ENCODE data around the gene HMBS. TPM values are rescaled to one million over a fixed set of nuclear protein-coding genes. Genes with fewer than 3 reads are reported as not detected.

HMBS gene
- total RNA-seq, 3 donors from 2014 or later (not counting 1 experiment from before 2014, with no cell fraction given) = 6.1 to 10.1 (median 6.7) TPM

DNA sequence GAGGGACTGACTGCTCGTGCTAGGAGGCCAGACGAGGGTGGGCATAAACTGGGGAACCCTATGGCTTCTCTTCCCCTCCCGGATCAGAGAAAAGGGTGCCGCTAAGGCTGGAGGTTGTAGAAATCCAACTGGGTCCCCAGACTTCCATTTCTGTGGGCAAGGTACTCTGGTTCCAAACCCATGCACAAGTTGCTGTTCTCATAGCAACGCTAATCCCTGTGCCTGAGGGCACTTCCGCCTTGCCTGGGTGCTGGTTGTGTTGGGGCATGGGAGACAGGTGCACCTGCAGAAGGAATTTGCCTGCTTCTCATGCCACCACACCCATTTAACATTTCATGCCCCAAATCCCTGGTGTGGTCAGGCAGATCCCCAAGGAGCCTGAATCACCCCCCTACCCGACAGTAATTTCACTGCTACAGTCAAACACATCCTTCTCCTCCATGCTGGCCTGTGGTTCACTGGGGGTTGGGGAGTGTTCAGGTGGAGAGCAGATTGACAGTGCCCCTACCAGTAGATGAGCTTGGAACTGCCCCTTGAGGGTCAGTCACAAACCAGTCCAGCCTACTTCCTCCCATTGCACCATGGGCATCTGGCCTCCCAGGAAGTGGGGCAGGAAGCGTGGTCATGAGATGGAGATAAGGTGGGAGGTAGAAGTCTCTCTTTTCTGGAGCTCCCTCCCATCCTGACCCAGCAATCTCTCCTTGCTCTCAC lies 23.6 kb downstream of the HMBS start:
- Mint-ChIP-seq H3K9me3 (no peaks in the 10 kb centered on the region), H3K27ac (peak overlapping the region; percentile 79 to 91), H3K36me3 (no peaks in the 10 kb centered on the region), H3K4me3 (peak overlapping the region; percentile 89), H3K4me1 (peaks cover 34 to 39% of the 10 kb centered on the region in 2 donors), H3K27me3 (ENCODE audit: low read depth in 2 of 2) (no peaks in the 10 kb centered on the region)
- DNase-seq (peak in 1 of 2 donors; percentile 68), ATAC-seq (peak in 1 of 3 donors; percentile 14)
- H3K9me3 ChIP-seq (ENCODE audit: control insufficient read depth, insufficient read depth, low read length) = no peaks in the 10 kb centered on the region
- no peak for TF ChIP-seq CTCF (IDR thresholded peaks at IDR 0.05)
- peak overlapping the region; percentile 76 for H3K4me3 ChIP-seq (ENCODE audit: low read length)
- H3K4me1 ChIP-seq (ENCODE audit: control insufficient read depth, insufficient read depth, low read length) = peaks cover 35% of the 10 kb centered on the region
- intact Hi-C loops (cut with micrococcal nuclease) = no loop called here
- 4% methylated on average over 6 of the region's 8 CpGs for WGBS (ENCODE audit: insufficient coverage)
- H3K27me3 ChIP-seq (ENCODE audit: control insufficient read depth, insufficient read depth, low read length) = no peaks in the 10 kb centered on the region
- H3K36me3 ChIP-seq (ENCODE audit: control insufficient read depth, insufficient read depth, low read length) = peaks cover 23% of the 10 kb centered on the region
- no peak overlapping the region for H3K27ac ChIP-seq (ENCODE audit: low read length)

DNA sequence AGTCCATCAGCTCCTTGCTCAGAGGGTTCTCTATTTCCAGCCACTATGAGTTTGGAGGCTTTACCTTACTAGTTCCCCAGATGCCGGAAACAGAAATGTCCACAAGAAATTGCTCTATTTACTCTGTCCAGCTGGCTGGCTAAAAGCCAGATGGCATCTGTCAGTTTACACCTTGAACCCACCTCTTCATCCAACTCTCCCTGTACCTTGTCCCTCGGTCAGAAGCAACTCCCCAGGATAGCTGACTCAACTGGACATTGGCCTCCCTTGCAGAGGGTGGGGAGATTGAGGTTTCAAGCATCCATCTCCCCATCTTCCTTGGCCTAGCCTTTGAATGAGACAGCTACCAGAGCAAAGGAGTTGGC lies 24.2 kb downstream of the HMBS start:
- no peak for TF ChIP-seq CTCF (IDR thresholded peaks at IDR 0.05)
- DNase-seq (no peak), ATAC-seq (no peak)
- no peaks in the 10 kb centered on the region for H3K9me3 Mint-ChIP-seq
- WGBS (ENCODE audit: insufficient coverage) = 89% methylated on average over 2 of the region's 2 CpGs
- peaks cover 34 to 39% of the 10 kb centered on the region in 2 donors for H3K4me1 Mint-ChIP-seq
- H3K4me3 Mint-ChIP-seq = peak overlapping the region; percentile 89
- H3K4me3 ChIP-seq (ENCODE audit: low read length) = peak overlapping the region; percentile 76
- H3K27me3 Mint-ChIP-seq (ENCODE audit: low read depth in 2 of 2) = no peaks in the 10 kb centered on the region
- no peaks in the 10 kb centered on the region for H3K27me3 ChIP-seq (ENCODE audit: control insufficient read depth, insufficient read depth, low read length)
- H3K36me3 Mint-ChIP-seq = no peaks in the 10 kb centered on the region
- H3K9me3 ChIP-seq (ENCODE audit: control insufficient read depth, insufficient read depth, low read length) = no peaks in the 10 kb centered on the region
- H3K4me1 ChIP-seq (ENCODE audit: control insufficient read depth, insufficient read depth, low read length) = peaks cover 35% of the 10 kb centered on the region
- H3K27ac ChIP-seq (ENCODE audit: low read length) = no peak overlapping the region
- H3K36me3 ChIP-seq (ENCODE audit: control insufficient read depth, insufficient read depth, low read length) = peaks cover 26% of the 10 kb centered on the region
- intact Hi-C loops (cut with micrococcal nuclease) = no loop called here
- peak overlapping the region; percentile 79 to 91 for H3K27ac Mint-ChIP-seq

DNA sequence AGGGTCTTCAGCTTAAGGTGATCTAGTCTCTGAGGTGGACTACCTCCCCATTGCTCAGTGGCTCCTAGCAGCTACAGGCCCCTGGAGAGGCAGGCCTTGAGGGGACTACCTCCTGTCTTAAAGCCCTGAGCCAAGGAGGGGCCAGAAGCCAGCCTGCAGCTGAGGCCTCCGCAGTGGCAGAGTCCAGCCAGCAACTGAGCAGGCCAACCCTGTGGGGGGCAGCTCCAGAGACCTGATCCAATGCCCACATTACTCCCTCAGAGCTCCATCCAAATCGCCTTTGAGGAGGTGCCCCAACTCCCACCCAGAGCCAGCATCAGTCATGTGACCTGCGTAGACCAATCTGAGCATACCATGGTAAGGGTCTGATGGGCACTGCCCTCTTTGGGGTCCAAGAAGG lies 25.2 kb downstream of the HMBS start:
- Histone ChIP-seq H3K9me3 (ENCODE audit: control insufficient read depth, insufficient read depth, low read length) (no peaks in the 10 kb centered on the region), H3K36me3 (ENCODE audit: control insufficient read depth, insufficient read depth, low read length) (peaks cover 32% of the 10 kb centered on the region), H3K27ac (ENCODE audit: low read length) (no peak overlapping the region), H3K4me3 (ENCODE audit: low read length) (no peak overlapping the region), H3K27me3 (ENCODE audit: control insufficient read depth, insufficient read depth, low read length) (no peaks in the 10 kb centered on the region), H3K4me1 (ENCODE audit: control insufficient read depth, insufficient read depth, low read length) (peaks cover 35% of the 10 kb centered on the region)
- Mint-ChIP-seq H3K4me1 (peaks cover 34 to 39% of the 10 kb centered on the region in 2 donors), H3K9me3 (no peaks in the 10 kb centered on the region), H3K4me3 (peak overlapping the region; percentile 89), H3K27me3 (ENCODE audit: low read depth in 2 of 2) (no peaks in the 10 kb centered on the region), H3K36me3 (no peaks in the 10 kb centered on the region), H3K27ac (peak overlapping the region; percentile 79 to 91)
- no peak for TF ChIP-seq CTCF (IDR thresholded peaks at IDR 0.05)
- WGBS (ENCODE audit: insufficient coverage) = 96% methylated on average over 3 of the region's 3 CpGs
- intact Hi-C loops (cut with micrococcal nuclease) = no loop called here
- ATAC-seq (no peak), DNase-seq (no peak)

- Histone ChIP-seq H3K9me3 (ENCODE audit: control insufficient read depth, insufficient read depth, low read length) (no peaks in the 10 kb centered on the region), H3K36me3 (ENCODE audit: control insufficient read depth, insufficient read depth, low read length) (peaks cover 35% of the 10 kb centered on the region), H3K4me3 (ENCODE audit: low read length) (no peak overlapping the region), H3K27ac (ENCODE audit: low read length) (no peak overlapping the region), H3K4me1 (ENCODE audit: control insufficient read depth, insufficient read depth, low read length) (peaks cover 35% of the 10 kb centered on the region), H3K27me3 (ENCODE audit: control insufficient read depth, insufficient read depth, low read length) (no peaks in the 10 kb centered on the region)
- intact Hi-C loops (cut with micrococcal nuclease) = no loop called here
- Mint-ChIP-seq H3K27ac (peak overlapping the region in 1 of 2 donors; percentile 91), H3K4me3 (no peak overlapping the region), H3K4me1 (peaks cover 34 to 42% of the 10 kb centered on the region in 2 donors), H3K27me3 (ENCODE audit: low read depth in 2 of 2) (no peaks in the 10 kb centered on the region), H3K36me3 (peaks cover 4% of the 10 kb centered on the region), H3K9me3 (no peaks in the 10 kb centered on the region)
- WGBS (ENCODE audit: insufficient coverage) = 95% methylated on average over 7 of the region's 10 CpGs
- no peak for TF ChIP-seq CTCF (IDR thresholded peaks at IDR 0.05)
- DNase-seq (no peak), ATAC-seq (no peak)
Measured at GRCh38 chr11:119110439-119110838, 25.8 kb downstream of the HMBS start.
